Measurements from ENCODE around the gene BORCS8.

Gene BORCS8

DNA sequence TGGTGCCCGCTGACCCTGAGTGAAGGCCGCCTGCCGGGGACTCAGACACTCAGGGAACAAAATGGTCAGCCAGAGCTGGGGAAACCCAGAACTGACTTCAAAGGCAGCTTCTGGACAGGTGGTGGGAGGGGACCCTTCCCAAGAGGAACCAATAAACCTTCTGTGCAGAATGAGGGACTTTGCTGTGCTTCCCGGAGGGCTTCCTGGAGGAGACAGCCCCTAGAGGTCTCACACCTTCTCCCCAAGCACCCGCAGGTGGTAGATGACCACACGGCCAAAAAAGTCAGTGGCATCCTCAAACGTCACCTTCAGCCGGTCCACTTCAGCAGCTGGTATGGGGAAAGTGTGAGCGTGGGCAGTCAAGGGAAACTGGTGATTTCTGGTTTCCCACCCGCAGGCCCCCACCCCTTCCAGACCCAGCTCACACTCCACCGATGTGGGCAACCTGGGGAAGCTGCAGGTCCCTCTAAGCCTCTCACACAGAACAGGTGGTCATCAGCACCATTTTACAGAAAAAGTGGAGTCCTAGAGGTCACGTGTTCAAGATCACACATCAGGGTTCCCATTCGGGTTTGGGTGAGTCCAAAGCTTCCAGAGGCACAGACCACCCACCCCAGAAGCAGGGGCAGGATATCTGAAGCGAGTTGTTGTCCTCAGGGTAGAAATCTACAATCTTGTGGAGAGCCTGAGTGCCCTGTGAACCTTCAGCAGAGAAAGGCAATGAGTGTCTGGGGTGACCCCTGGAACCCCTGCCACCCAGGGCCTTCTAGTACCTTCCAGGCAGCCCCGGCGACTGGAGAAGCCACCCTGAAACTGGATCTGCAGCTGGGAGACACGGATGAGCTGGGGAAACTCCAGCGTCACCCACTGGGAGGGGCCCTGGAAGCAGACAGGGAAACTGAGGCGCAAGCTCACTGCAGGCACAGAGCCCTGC is 10.0 kb upstream of the BORCS8 start:
- TF ChIP-seq CTCF (IDR thresholded peaks at IDR 0.05; ENCODE audit: borderline replicate concordance, insufficient read depth, low read depth, low read length): no peak
- peak overlapping the region; percentile 55 for H3K4me3 ChIP-seq (ENCODE audit: low read depth, low read length)

DNA sequence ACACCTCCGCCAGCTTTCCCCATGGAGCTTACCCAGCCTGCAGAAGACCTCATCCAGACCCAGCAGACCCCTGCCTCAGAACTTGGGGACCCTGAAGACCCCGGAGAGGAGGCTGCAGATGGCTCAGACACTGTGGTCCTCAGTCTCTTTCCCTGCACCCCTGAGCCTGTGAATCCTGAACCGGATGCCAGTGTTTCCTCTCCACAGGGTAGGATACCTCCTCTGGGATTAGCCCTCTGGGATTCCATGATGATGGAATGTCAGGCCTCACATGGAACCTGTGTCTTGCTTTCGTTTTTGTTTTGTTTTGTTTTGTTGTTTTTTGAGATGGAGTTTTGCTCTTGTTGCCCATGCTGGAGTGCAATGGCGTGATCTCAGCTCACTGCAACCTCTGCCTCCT is 2.0 kb upstream of the BORCS8 start:
- no peak overlapping the region for H3K4me3 ChIP-seq (ENCODE audit: low read depth, low read length)
- no peak for TF ChIP-seq CTCF (IDR thresholded peaks at IDR 0.05; ENCODE audit: borderline replicate concordance, insufficient read depth, low read depth, low read length)

DNA sequence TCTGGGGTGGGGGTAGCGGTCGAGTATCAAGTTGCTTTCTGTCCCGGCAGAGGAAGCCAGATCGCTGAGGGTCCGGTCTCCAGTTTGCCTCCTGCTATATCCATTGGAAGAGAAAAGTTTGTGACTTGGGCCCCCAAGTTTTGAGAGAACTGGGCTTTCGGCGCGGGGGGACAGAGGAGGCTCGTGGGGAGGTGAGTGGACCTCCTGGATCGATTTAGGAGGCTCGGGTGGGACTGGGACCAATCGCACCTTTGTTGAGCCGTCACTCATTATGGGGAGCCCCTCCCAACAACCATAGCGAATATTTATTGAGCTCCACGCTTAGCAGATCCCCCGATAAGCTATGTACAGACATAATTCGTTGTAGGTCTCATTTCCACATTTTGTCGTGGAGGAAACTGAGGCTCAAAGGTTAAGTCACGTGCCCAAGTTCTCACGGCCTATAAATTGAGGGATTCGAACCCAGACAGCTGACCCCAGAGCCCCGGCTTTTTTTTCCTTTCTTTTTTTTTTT is 1.0 kb upstream of the BORCS8 start:
- no peak for TF ChIP-seq CTCF (IDR thresholded peaks at IDR 0.05; ENCODE audit: borderline replicate concordance, insufficient read depth, low read depth, low read length)
- H3K4me3 ChIP-seq (ENCODE audit: low read depth, low read length): peak overlapping the region; percentile 87

DNA sequence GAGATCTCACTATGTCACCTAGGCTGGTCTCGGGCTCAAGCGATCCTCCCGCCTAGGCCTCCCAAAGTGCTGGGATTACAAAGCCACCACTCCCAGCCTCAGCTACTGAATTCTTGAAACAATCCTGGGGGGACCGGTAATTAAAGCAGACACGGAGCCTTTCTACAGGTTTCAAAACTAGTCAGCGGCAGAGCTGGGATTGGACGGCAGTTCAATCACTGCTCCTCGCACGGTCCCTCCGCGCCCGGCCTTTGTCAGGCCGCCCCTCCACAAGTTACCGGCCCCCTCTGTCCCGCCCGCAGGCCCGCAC is 229 bp downstream of the BORCS8 start:
- no peak for TF ChIP-seq CTCF (IDR thresholded peaks at IDR 0.05; ENCODE audit: borderline replicate concordance, insufficient read depth, low read depth, low read length)
- peak overlapping the region; percentile 96 for H3K4me3 ChIP-seq (ENCODE audit: low read depth, low read length)

DNA sequence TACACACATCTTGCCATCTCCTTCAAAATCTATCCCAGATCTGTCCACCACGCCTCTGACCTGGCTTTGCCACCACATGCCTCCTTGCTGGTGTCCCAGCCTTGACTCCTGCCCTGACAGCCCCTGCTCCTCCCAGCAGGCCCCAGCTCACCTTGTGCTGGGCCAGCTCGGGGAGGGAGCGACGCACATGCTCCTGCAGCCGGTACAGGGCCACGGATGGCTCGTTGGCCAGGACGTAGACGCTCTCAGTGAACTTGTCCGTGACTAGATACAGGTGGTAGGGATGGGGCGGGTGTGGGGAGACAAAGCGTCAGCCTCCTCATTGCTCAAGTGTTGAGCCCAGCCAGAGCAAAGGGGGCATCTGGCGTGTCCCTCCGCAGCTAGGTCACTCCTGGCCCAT is 5.2 kb downstream of the BORCS8 start:
- TF ChIP-seq CTCF (IDR thresholded peaks at IDR 0.05; ENCODE audit: borderline replicate concordance, insufficient read depth, low read depth, low read length): no peak
- no peak overlapping the region for H3K4me3 ChIP-seq (ENCODE audit: low read depth, low read length)

- H3K4me3 ChIP-seq (ENCODE audit: low read depth, low read length): no peak overlapping the region
- peak; percentile 79 for TF ChIP-seq CTCF (IDR thresholded peaks at IDR 0.05; ENCODE audit: borderline replicate concordance, insufficient read depth, low read depth, low read length)
Measured at GRCh38 chr19:19185853-19186740, 5.9 kb downstream of the BORCS8 start.

Data from GM12875 (cell line).